ENCODE results near the gene LIPG.

- TF ChIP-seq PRDM15 (CRISPR knock-in tag; IDR thresholded peaks at IDR 0.05) (no peak), TEAD1 (CRISPR knock-in tag; IDR thresholded peaks at IDR 0.05) (no peak), CTCF (IDR thresholded peaks at IDR 0.05) (no peak), ZNF281 (CRISPR knock-in tag; IDR thresholded peaks at IDR 0.05) (no peak), FOXP1 (CRISPR knock-in tag; IDR thresholded peaks at IDR 0.05; ENCODE audit: borderline replicate concordance) (no peak), ATF6 (CRISPR knock-in tag; IDR thresholded peaks at IDR 0.05) (no peak), ZNF423 (CRISPR knock-in tag; IDR thresholded peaks at IDR 0.05) (no peak), SMAD3 (CRISPR knock-in tag; IDR thresholded peaks at IDR 0.05; ENCODE audit: borderline replicate concordance) (no peak), ZNF138 (CRISPR knock-in tag; conservative IDR thresholded peaks at IDR 0.05) (no peak), JUN (CRISPR knock-in tag; IDR thresholded peaks at IDR 0.05) (no peak), NFATC4 (CRISPR knock-in tag; IDR thresholded peaks at IDR 0.05) (no peak), ATF3 (CRISPR knock-in tag; conservative IDR thresholded peaks at IDR 0.05) (no peak), ZBTB21 (CRISPR knock-in tag; IDR thresholded peaks at IDR 0.05; ENCODE audit: borderline replicate concordance) (no peak), E2F5 (CRISPR knock-in tag; IDR thresholded peaks at IDR 0.05) (no peak)
Observed at GRCh38 chr18:49560277-49560623, 1.6 kb upstream of the LIPG start.
